Measurements from ENCODE around the gene KIRREL3. TPM values are rescaled to one million over a fixed set of nuclear protein-coding genes. Genes with fewer than 3 reads are reported as not detected.
A peak's percentile ranks its signal among the peaks of the same experiment; 100 is the strongest.

The KIRREL3 gene
- total and polyA plus RNA-seq, 3 experiments from 2014 or later: not detected

GRCh38 chr11:126679033-126679432 lies 321.5 kb downstream of the KIRREL3 start:
- Mint-ChIP-seq H3K4me1 (no peaks in the 10 kb centered on the region), H3K9me3 (peaks cover 0 to 6% (median 0%) of the 10 kb centered on the region in 5 donors), H3K36me3 (no peaks in the 10 kb centered on the region), H3K27ac (no peak overlapping the region), H3K27me3 (peaks cover 12 to 13% of the 10 kb centered on the region in 2 donors), H3K4me3 (no peak overlapping the region)
- Histone ChIP-seq H3K4me1 (ENCODE audit: insufficient read depth, low read length) (no peaks in the 10 kb centered on the region), H3K36me3 (ENCODE audit: insufficient read depth, low read length) (no peaks in the 10 kb centered on the region), H3K27me3 (ENCODE audit: insufficient read depth, low read length, poor library complexity, severe bottlenecking) (no peaks in the 10 kb centered on the region), H3K27ac (ENCODE audit: low read depth, low read length) (no peak overlapping the region), H3K9me3 (ENCODE audit: low read length) (no peaks in the 10 kb centered on the region), H3K4me3 (ENCODE audit: low read length) (no peak overlapping the region)
- DNase-seq: no peak
- CTCF ChIA-PET: interaction anchor here (0.6 kb wide), 1 partner anchor 14 kb away, joined by 3 read pairs; no protein-coding TSS in a partner anchor
- POLR2A ChIA-PET: no interaction called here

GRCh38 chr11:126676536-126676935 lies 324.0 kb downstream of the KIRREL3 start:
- no peak for DNase-seq
- Mint-ChIP-seq H3K9me3 (peaks cover 0 to 6% (median 0%) of the 10 kb centered on the region in 5 donors), H3K36me3 (no peaks in the 10 kb centered on the region), H3K27ac (no peak overlapping the region), H3K27me3 (peaks cover 10 to 20% of the 10 kb centered on the region in 2 donors), H3K4me1 (no peaks in the 10 kb centered on the region), H3K4me3 (no peak overlapping the region)
- H3K27ac ChIP-seq (ENCODE audit: low read depth, low read length): no peak overlapping the region
- H3K27me3 ChIP-seq (ENCODE audit: insufficient read depth, low read length, poor library complexity, severe bottlenecking): no peaks in the 10 kb centered on the region
- no peaks in the 10 kb centered on the region for H3K36me3 ChIP-seq (ENCODE audit: insufficient read depth, low read length)
- ChIA-PET POLR2A (no interaction called here), CTCF (interaction anchor here (1.2 kb wide), 1 partner anchor 15 kb away, joined by 3 read pairs; no protein-coding TSS in a partner anchor)
- no peak overlapping the region for H3K4me3 ChIP-seq (ENCODE audit: low read length)
- H3K4me1 ChIP-seq (ENCODE audit: insufficient read depth, low read length): no peaks in the 10 kb centered on the region
- H3K9me3 ChIP-seq (ENCODE audit: low read length): no peaks in the 10 kb centered on the region

DNA sequence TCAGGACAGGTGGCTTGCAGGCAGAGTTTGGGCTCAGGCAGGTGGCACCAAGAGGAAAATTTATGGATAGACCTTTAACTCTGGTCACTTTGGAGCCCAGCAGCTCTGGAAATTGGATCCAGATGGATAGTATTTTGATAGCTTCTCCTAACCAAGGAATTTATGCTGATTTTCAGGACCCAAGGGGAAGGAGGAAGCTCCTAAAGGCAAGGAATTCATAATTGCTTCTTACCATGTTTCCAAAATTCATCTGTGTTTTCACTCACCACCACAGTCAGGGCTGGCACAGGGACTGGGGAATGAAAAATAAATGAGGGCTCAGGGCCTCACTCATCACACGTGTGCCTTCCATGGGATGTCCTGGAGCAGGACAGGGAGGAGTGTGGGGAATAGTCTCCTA lies 327.3 kb downstream of the KIRREL3 start:
- Histone ChIP-seq H3K36me3 (ENCODE audit: insufficient read depth, low read length) (no peaks in the 10 kb centered on the region), H3K27me3 (ENCODE audit: insufficient read depth, low read length, poor library complexity, severe bottlenecking) (no peaks in the 10 kb centered on the region), H3K4me3 (ENCODE audit: low read length) (no peak overlapping the region), H3K9me3 (ENCODE audit: low read length) (no peaks in the 10 kb centered on the region), H3K27ac (ENCODE audit: low read depth, low read length) (no peak overlapping the region), H3K4me1 (ENCODE audit: insufficient read depth, low read length) (no peaks in the 10 kb centered on the region)
- Mint-ChIP-seq H3K4me1 (no peaks in the 10 kb centered on the region), H3K4me3 (no peak overlapping the region), H3K27me3 (peaks cover 16 to 35% of the 10 kb centered on the region in 2 donors), H3K36me3 (no peaks in the 10 kb centered on the region), H3K9me3 (peaks cover 0 to 10% (median 0%) of the 10 kb centered on the region in 5 donors), H3K27ac (no peak overlapping the region)
- DNase-seq: no peak
- POLR2A ChIA-PET: no interaction called here
- CTCF ChIA-PET: no interaction called here

- Histone ChIP-seq H3K27me3 (ENCODE audit: insufficient read depth, low read length, poor library complexity, severe bottlenecking) (no peaks in the 10 kb centered on the region), H3K4me1 (ENCODE audit: insufficient read depth, low read length) (no peaks in the 10 kb centered on the region), H3K4me3 (ENCODE audit: low read length) (no peak overlapping the region), H3K36me3 (ENCODE audit: insufficient read depth, low read length) (no peaks in the 10 kb centered on the region), H3K27ac (ENCODE audit: low read depth, low read length) (no peak overlapping the region), H3K9me3 (ENCODE audit: low read length) (no peaks in the 10 kb centered on the region)
- Mint-ChIP-seq H3K27ac (no peak overlapping the region), H3K9me3 (peaks cover 0 to 4% (median 0%) of the 10 kb centered on the region in 5 donors), H3K4me3 (no peak overlapping the region), H3K4me1 (no peaks in the 10 kb centered on the region), H3K27me3 (peaks cover 16 to 29% of the 10 kb centered on the region in 2 donors), H3K36me3 (no peaks in the 10 kb centered on the region)
- no peak for DNase-seq
- POLR2A ChIA-PET: no interaction called here
- CTCF ChIA-PET: no interaction called here
These were observed 331.2 kb downstream of the KIRREL3 start for GRCh38 chr11:126669416-126669815.

- Histone ChIP-seq H3K9me3 (ENCODE audit: low read length) (no peaks in the 10 kb centered on the region), H3K4me3 (ENCODE audit: low read length) (no peak overlapping the region), H3K27ac (ENCODE audit: low read depth, low read length) (no peak overlapping the region), H3K4me1 (ENCODE audit: insufficient read depth, low read length) (no peaks in the 10 kb centered on the region), H3K27me3 (ENCODE audit: insufficient read depth, low read length, poor library complexity, severe bottlenecking) (no peaks in the 10 kb centered on the region), H3K36me3 (ENCODE audit: insufficient read depth, low read length) (no peaks in the 10 kb centered on the region)
- H3K9me3 Mint-ChIP-seq: peaks cover 0 to 4% (median 0%) of the 10 kb centered on the region in 5 donors
- H3K36me3 Mint-ChIP-seq: no peaks in the 10 kb centered on the region
- POLR2A ChIA-PET: no interaction called here
- peak overlapping the region in 1 of 8 donors; percentile 19 for H3K27ac Mint-ChIP-seq
- CTCF ChIA-PET: interaction anchor here (1.1 kb wide), 2 partner anchors 12 to 15 kb away, joined by 3 read pairs; no protein-coding TSS in a partner anchor
- peaks cover 13 to 21% of the 10 kb centered on the region in 2 donors for H3K27me3 Mint-ChIP-seq
- no peak for DNase-seq
- H3K4me3 Mint-ChIP-seq: no peak overlapping the region
- no peaks in the 10 kb centered on the region for H3K4me1 Mint-ChIP-seq
These were observed 335.9 kb downstream of the KIRREL3 start for GRCh38 chr11:126664643-126665042.

GRCh38 chr11:126663749-126664592 lies 336.6 kb downstream of the KIRREL3 start:
- no peak overlapping the region for H3K27ac ChIP-seq (ENCODE audit: low read depth, low read length)
- H3K27me3 ChIP-seq (ENCODE audit: insufficient read depth, low read length, poor library complexity, severe bottlenecking): no peaks in the 10 kb centered on the region
- H3K27me3 Mint-ChIP-seq: peaks cover 14 to 17% of the 10 kb centered on the region in 2 donors
- no peak overlapping the region for H3K4me3 ChIP-seq (ENCODE audit: low read length)
- no peak overlapping the region for H3K4me3 Mint-ChIP-seq
- no peaks in the 10 kb centered on the region for H3K36me3 ChIP-seq (ENCODE audit: insufficient read depth, low read length)
- ChIA-PET POLR2A (no interaction called here), CTCF (interaction anchor here (1.1 kb wide), 2 partner anchors 12 to 15 kb away, joined by 3 read pairs; no protein-coding TSS in a partner anchor)
- H3K36me3 Mint-ChIP-seq: no peaks in the 10 kb centered on the region
- DNase-seq: no peak
- H3K4me1 ChIP-seq (ENCODE audit: insufficient read depth, low read length): no peaks in the 10 kb centered on the region
- no peaks in the 10 kb centered on the region for H3K4me1 Mint-ChIP-seq
- H3K27ac Mint-ChIP-seq: no peak overlapping the region
- peaks cover 0 to 3% (median 0%) of the 10 kb centered on the region in 5 donors for H3K9me3 Mint-ChIP-seq
- H3K9me3 ChIP-seq (ENCODE audit: low read length): no peaks in the 10 kb centered on the region

DNA sequence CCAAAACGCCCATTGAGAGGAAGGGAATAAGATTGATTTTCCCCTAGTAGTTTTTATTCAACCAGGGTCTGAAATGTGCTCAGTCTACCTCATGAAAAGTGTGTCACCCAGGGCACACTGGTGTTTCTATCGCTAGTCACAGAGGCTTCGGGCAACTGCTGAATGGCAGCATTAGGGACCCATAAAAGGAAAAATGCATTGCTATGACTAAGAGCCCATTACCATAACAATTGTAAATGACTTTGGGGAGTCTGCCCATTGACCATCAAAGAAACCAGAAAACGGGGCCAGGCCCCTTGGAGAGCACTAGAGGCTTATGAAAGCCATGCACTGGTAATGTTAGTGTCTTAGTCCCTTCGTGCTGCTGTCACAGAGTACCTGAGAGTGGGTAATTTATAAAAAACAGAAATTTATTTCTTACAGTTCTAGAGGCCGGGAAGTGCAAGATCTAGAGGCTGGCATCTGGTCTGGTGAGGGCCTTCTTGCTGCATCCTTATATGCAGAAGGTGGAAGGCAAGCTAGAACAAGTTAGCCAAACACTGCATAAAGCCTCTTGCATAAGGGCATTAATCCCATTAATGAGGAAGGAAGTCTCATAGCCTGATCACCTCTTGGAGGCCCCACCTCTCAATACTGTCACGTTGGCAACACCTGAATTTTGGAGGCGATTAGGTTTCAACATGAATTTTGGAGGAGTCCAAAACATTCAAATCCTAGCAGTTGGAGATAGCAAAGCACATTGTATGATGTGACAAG lies 338.4 kb downstream of the KIRREL3 start:
- Mint-ChIP-seq H3K27ac (no peak overlapping the region), H3K4me3 (no peak overlapping the region), H3K4me1 (no peaks in the 10 kb centered on the region), H3K27me3 (peaks cover 10 to 19% of the 10 kb centered on the region in 2 donors), H3K9me3 (peaks cover 0 to 3% (median 0%) of the 10 kb centered on the region in 5 donors), H3K36me3 (no peaks in the 10 kb centered on the region)
- Histone ChIP-seq H3K27ac (ENCODE audit: low read depth, low read length) (no peak overlapping the region), H3K4me1 (ENCODE audit: insufficient read depth, low read length) (no peaks in the 10 kb centered on the region), H3K9me3 (ENCODE audit: low read length) (no peaks in the 10 kb centered on the region), H3K36me3 (ENCODE audit: insufficient read depth, low read length) (no peaks in the 10 kb centered on the region), H3K4me3 (ENCODE audit: low read length) (no peak overlapping the region), H3K27me3 (ENCODE audit: insufficient read depth, low read length, poor library complexity, severe bottlenecking) (no peaks in the 10 kb centered on the region)
- CTCF ChIA-PET: no interaction called here
- no peak for DNase-seq
- POLR2A ChIA-PET: no interaction called here

All from CD8-positive, alpha-beta memory T cell (primary cell).